H1 (cell line): ENCODE measurements around the gene DHRS3. TPM values are rescaled to one million over a fixed set of nuclear protein-coding genes. Genes with fewer than 3 reads are reported as not detected.

Experiments used
- BRCA1 ChIP-seq: IDR thresholded peaks from 2 replicates; pipeline ENCODE4 v1.6.1; 2012; ENCODE audit warnings: low read depth, low read length, improper control_type of control experiment
- EP300 ChIP-seq, 2 experiments: IDR thresholded peaks; 1 replicate in 1 of 2; 2 replicates in 1 of 2; pipeline ENCODE4 v1.6.1; 2011 to 2012; ENCODE audit warnings: low read depth in 2 of 2, low read length in 2 of 2, mild to moderate bottlenecking in 2 of 2, borderline replicate concordance in 1 of 2, inconsistent platforms in 1 of 2, moderate library complexity in 1 of 2
- KDM1A ChIP-seq: fragments of 200-600, 300-600 bp; sonication (generic); IDR thresholded peaks from 2 replicates; pipeline ENCODE4 v1.7.1; 2016; ENCODE audit warnings: mild to moderate bottlenecking, low read length, borderline replicate concordance
- NANOG ChIP-seq: IDR thresholded peaks from 2 replicates; pipeline ENCODE4 v1.6.1; 2011; ENCODE audit warnings: low read length, low read depth, mild to moderate bottlenecking, inconsistent platforms; ENCODE audit not compliant: insufficient read depth, poor library complexity, severe bottlenecking
- POLR2AphosphoS5 ChIP-seq: IDR thresholded peaks from 2 replicates; pipeline ENCODE4 v1.6.1; 2011; ENCODE audit warnings: low read depth, low read length
- RAD21 ChIP-seq, 2 experiments: IDR thresholded peaks in 1 of 2; conservative IDR thresholded peaks in 1 of 2; 2 replicates each; pipeline ENCODE4 v1.6.1; 2011; ENCODE audit warnings: low read depth in 2 of 2, low read length in 2 of 2, improper control_type of control experiment in 1 of 2, inconsistent platforms in 1 of 2, mild to moderate bottlenecking in 1 of 2, moderate library complexity in 1 of 2
- SP1 ChIP-seq: IDR thresholded peaks from 2 replicates; pipeline ENCODE4 v1.6.1; 2011; ENCODE audit warnings: low read depth, low read length
- SP2 ChIP-seq: IDR thresholded peaks from 2 replicates; pipeline ENCODE4 v1.6.1; 2012; ENCODE audit warnings: mild to moderate bottlenecking, low read length, inconsistent platforms
- SRF ChIP-seq: IDR thresholded peaks from 2 replicates; pipeline ENCODE4 v1.6.1; 2011; ENCODE audit warnings: mild to moderate bottlenecking, low read depth, low read length, moderate library complexity
- TAF7 ChIP-seq: optimal IDR thresholded peaks from 2 replicates; pipeline ENCODE3; 2011; ENCODE audit warnings: low read depth, mild to moderate bottlenecking, inconsistent platforms, low read length, moderate library complexity, borderline replicate concordance
- polyA plus RNA-seq, 7 experiments: library from polyadenylated mRNA; depleted of rRNA in 3 of 7; stranded (reverse) in 5 of 7; unstranded in 2 of 7; fragments of >200 nt in 5 of 7; fragments of 200-250 nt in 2 of 7; gene quantifications; 1 replicate in 5 of 7; 2 replicates in 1 of 7; 4 replicates in 1 of 7; pipeline versions ENCODE4 v1.2.1 to v1.2.3, GENCODE V29; 2011 to 2013; ENCODE audit warnings: missing spikeins in 2 of 7, mixed read lengths in 2 of 7
- total RNA-seq: library from RNA; stranded (reverse); fragmentation: NEBNext Ultra II Directional; extraction: Animal tissue kit (Norgen Biotek cat#: 25700); gene quantifications from 2 replicates; pipeline ENCODE4 v1.2.1, GENCODE V29; 2021
- TF ChIP-seq, protein P1 (sequence below): fragments of 300-600 bp; sonication (generic); IDR thresholded peaks from 2 replicates; pipeline ENCODE4 v1.7.1; 2012; ENCODE audit warnings: low read length, moderate library complexity, mild to moderate bottlenecking, inconsistent platforms; ENCODE audit not compliant: insufficient replicate concordance

Gene DHRS3
- total and polyA plus RNA-seq, 2 of the 8 experiments (the other 6 are each of a cell fraction or from before 2014, with no cell fraction given) = 32.5 to 36.4 TPM

DNA sequence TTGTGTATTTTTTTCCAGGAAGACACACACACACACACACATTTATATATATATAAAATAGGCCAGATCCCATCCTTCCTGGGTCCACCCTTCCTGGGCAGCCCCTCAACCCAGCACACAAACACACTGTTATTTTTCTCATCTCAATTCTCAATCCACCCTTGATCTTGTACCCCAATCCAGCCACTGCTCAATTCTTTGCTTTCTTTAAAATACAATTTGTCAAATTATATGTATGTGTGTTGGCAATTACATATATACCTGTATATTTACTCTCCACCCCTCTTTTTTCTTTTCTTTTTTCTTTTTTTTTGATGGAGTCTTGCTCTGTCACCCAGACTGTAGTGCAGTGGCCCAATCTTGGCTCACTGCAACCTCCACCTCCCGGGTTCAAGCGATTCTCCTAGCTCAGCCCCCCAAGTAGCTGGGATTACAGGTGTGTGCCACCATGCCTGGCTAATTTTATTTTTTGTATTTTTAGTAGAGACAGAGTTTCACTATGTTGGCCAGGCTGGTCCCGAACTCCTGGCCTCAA lies 88.3 kb downstream of the DHRS3 start (continued):
- TF ChIP-seq, protein P1, sequence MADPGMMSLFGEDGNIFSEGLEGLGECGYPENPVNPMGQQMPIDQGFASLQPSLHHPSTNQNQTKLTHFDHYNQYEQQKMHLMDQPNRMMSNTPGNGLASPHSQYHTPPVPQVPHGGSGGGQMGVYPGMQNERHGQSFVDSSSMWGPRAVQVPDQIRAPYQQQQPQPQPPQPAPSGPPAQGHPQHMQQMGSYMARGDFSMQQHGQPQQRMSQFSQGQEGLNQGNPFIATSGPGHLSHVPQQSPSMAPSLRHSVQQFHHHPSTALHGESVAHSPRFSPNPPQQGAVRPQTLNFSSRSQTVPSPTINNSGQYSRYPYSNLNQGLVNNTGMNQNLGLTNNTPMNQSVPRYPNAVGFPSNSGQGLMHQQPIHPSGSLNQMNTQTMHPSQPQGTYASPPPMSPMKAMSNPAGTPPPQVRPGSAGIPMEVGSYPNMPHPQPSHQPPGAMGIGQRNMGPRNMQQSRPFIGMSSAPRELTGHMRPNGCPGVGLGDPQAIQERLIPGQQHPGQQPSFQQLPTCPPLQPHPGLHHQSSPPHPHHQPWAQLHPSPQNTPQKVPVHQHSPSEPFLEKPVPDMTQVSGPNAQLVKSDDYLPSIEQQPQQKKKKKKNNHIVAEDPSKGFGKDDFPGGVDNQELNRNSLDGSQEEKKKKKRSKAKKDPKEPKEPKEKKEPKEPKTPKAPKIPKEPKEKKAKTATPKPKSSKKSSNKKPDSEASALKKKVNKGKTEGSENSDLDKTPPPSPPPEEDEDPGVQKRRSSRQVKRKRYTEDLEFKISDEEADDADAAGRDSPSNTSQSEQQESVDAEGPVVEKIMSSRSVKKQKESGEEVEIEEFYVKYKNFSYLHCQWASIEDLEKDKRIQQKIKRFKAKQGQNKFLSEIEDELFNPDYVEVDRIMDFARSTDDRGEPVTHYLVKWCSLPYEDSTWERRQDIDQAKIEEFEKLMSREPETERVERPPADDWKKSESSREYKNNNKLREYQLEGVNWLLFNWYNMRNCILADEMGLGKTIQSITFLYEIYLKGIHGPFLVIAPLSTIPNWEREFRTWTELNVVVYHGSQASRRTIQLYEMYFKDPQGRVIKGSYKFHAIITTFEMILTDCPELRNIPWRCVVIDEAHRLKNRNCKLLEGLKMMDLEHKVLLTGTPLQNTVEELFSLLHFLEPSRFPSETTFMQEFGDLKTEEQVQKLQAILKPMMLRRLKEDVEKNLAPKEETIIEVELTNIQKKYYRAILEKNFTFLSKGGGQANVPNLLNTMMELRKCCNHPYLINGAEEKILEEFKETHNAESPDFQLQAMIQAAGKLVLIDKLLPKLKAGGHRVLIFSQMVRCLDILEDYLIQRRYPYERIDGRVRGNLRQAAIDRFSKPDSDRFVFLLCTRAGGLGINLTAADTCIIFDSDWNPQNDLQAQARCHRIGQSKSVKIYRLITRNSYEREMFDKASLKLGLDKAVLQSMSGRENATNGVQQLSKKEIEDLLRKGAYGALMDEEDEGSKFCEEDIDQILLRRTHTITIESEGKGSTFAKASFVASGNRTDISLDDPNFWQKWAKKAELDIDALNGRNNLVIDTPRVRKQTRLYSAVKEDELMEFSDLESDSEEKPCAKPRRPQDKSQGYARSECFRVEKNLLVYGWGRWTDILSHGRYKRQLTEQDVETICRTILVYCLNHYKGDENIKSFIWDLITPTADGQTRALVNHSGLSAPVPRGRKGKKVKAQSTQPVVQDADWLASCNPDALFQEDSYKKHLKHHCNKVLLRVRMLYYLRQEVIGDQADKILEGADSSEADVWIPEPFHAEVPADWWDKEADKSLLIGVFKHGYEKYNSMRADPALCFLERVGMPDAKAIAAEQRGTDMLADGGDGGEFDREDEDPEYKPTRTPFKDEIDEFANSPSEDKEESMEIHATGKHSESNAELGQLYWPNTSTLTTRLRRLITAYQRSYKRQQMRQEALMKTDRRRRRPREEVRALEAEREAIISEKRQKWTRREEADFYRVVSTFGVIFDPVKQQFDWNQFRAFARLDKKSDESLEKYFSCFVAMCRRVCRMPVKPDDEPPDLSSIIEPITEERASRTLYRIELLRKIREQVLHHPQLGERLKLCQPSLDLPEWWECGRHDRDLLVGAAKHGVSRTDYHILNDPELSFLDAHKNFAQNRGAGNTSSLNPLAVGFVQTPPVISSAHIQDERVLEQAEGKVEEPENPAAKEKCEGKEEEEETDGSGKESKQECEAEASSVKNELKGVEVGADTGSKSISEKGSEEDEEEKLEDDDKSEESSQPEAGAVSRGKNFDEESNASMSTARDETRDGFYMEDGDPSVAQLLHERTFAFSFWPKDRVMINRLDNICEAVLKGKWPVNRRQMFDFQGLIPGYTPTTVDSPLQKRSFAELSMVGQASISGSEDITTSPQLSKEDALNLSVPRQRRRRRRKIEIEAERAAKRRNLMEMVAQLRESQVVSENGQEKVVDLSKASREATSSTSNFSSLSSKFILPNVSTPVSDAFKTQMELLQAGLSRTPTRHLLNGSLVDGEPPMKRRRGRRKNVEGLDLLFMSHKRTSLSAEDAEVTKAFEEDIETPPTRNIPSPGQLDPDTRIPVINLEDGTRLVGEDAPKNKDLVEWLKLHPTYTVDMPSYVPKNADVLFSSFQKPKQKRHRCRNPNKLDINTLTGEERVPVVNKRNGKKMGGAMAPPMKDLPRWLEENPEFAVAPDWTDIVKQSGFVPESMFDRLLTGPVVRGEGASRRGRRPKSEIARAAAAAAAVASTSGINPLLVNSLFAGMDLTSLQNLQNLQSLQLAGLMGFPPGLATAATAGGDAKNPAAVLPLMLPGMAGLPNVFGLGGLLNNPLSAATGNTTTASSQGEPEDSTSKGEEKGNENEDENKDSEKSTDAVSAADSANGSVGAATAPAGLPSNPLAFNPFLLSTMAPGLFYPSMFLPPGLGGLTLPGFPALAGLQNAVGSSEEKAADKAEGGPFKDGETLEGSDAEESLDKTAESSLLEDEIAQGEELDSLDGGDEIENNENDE = no peak
- TF ChIP-seq EP300 (IDR thresholded peaks at IDR 0.05; ENCODE audit: borderline replicate concordance in 1 of 2, low read depth in 2 of 2, low read length in 2 of 2) = no peak
- TF ChIP-seq SP1 = no peak
- no peak for TF ChIP-seq TAF7
- no peak for TF ChIP-seq NANOG
- TF ChIP-seq POLR2AphosphoS5 = no peak
- no peak for TF ChIP-seq KDM1A
- no peak for TF ChIP-seq SP2
- TF ChIP-seq RAD21 (IDR thresholded peaks at IDR 0.05 in 1 of 2, conservative IDR thresholded peaks at IDR 0.05 in 1 of 2; ENCODE audit: low read depth in 2 of 2, low read length in 2 of 2) = no peak
- TF ChIP-seq SRF = no peak
- TF ChIP-seq BRCA1 = no peak
